Neural progenitor cell (in vitro differentiated cells): ENCODE data around the gene SEL1L3. TPM values are rescaled to one million over a fixed set of nuclear protein-coding genes. Genes with fewer than 3 reads are reported as not detected.

Experiments used
- DNase-seq: peaks from one replicate; pipeline ENCODE4 v3.0.0-alpha.2; 2016; ENCODE audit warnings: low spot score
- H2AFZ ChIP-seq: fragments of 200-600 bp; sonication (generic); replicated peaks from 2 replicates; pipeline ENCODE4 v1.6.1; 2016; ENCODE audit warnings: antibody characterized with exemption
- H3F3A ChIP-seq: fragments of 200-600 bp; sonication (generic); 2 replicates; pipeline ENCODE4 v1.6.1; 2016; ENCODE audit warnings: antibody characterized with exemption, low read depth
- H3K27ac ChIP-seq: fragments of 200-600 bp; sonication (generic); 2 replicates; pipeline ENCODE4 v1.5.1; 2016; ENCODE audit warnings: mild to moderate bottlenecking
- H3K27me3 ChIP-seq: fragments of 200-600 bp; sonication (generic); 2 replicates; pipeline ENCODE4 v1.6.1; 2016; ENCODE audit warnings: mild to moderate bottlenecking, moderate library complexity
- H3K36me3 ChIP-seq: fragments of 200-600 bp; sonication (generic); 2 replicates; pipeline ENCODE4 v1.5.1; 2016
- H3K4me1 ChIP-seq: fragments of 200-600 bp; sonication (generic); 2 replicates; pipeline ENCODE4 v1.6.1; 2016; ENCODE audit warnings: mixed run types
- H3K4me2 ChIP-seq: fragments of 200-600 bp; sonication (generic); 2 replicates; pipeline ENCODE4 v1.6.1; 2016
- H3K4me3 ChIP-seq: fragments of 200-600 bp; sonication (generic); 2 replicates; pipeline ENCODE4 v1.5.1; 2016
- H3K79me2 ChIP-seq: fragments of 200-600 bp; sonication (generic); 2 replicates; pipeline ENCODE4 v1.6.1; 2016; ENCODE audit warnings: low read depth
- H3K9ac ChIP-seq: fragments of 200-600 bp; sonication (generic); 2 replicates; pipeline ENCODE4 v1.6.1; 2016
- H3K9me3 ChIP-seq: fragments of 200-600 bp; sonication (generic); 2 replicates; pipeline ENCODE4 v1.5.1; 2016; ENCODE audit warnings: low read depth
- H4K20me1 ChIP-seq: fragments of 200-600 bp; sonication (generic); 2 replicates; pipeline ENCODE4 v1.6.1; 2016; ENCODE audit warnings: low read depth
- H3K27ac Mint-ChIP-seq: 3 replicates; pipeline ENCODE4 v1.8.0; 2021; ENCODE audit warnings: mixed read lengths
- H3K27me3 Mint-ChIP-seq: 2 replicates; pipeline ENCODE4 v1.8.0; 2022; ENCODE audit warnings: low read depth, mild to moderate bottlenecking, inconsistent platforms, moderate library complexity, mixed read lengths; ENCODE audit not compliant: insufficient read depth
- H3K36me3 Mint-ChIP-seq: 3 replicates; pipeline ENCODE4 v1.8.0; 2021; ENCODE audit warnings: mixed read lengths
- H3K4me1 Mint-ChIP-seq: 3 replicates; pipeline ENCODE4 v1.8.0; 2021; ENCODE audit warnings: mixed read lengths
- H3K4me3 Mint-ChIP-seq: 3 replicates; pipeline ENCODE4 v1.8.0; 2021; ENCODE audit warnings: mild to moderate bottlenecking, moderate library complexity, mixed read lengths
- H3K9me3 Mint-ChIP-seq: 3 replicates; pipeline ENCODE4 v1.8.0; 2020; ENCODE audit warnings: mixed read lengths
- EZH2 ChIP-seq: fragments of 200-600 bp; sonication (generic); IDR thresholded peaks from 2 replicates; pipeline ENCODE4 v1.6.1; 2017; ENCODE audit warnings: antibody characterized with exemption, mild to moderate bottlenecking, moderate library complexity
- EZH2phosphoT487 ChIP-seq: fragments of 200-600 bp; sonication (generic); IDR thresholded peaks from 2 replicates; pipeline ENCODE4 v1.6.1; 2017; ENCODE audit warnings: antibody characterized with exemption
- total RNA-seq: library from RNA; depleted of rRNA; stranded (reverse); fragments of >200 nt; gene quantifications from 2 replicates; pipeline ENCODE4 v1.2.3, GENCODE V29; 2015; ENCODE audit warnings: low replicate concordance
- TF ChIP-seq, protein P1 (sequence below): fragments of 200-600 bp; sonication (generic); IDR thresholded peaks from 2 replicates; pipeline ENCODE4 v1.5.1; 2017; ENCODE audit warnings: antibody characterized with exemption, mild to moderate bottlenecking

SEL1L3 gene
- total RNA-seq, 1 donor from 2014 or later, result 87.2 TPM

DNA sequence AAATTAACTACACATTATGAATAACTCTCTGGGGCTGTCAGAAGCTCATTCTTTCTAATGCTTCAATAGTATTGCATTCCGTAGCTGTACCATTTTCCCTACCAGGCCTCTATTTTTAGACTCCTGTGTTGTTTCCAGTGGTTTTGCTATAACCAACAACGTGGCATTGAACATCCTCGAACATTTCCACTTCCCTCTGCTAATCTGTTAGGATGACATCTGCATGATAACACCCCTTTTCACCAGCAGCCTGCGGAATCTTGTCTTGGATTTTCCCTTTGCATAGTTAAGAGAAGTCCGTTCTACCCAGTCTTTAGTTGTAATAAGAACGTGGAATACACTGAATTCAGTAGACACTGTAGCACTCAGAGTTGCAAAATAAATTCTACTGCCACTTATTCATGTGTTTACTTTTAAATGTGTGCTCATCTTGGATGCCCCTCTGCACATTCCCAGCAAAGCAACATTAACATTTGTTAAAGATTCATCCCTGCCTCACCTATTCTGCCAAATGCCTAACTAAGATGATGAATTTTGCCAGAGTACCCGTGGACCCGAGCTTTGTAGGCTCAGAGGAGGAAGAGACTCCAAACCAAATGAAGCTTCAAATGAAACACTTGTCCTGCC, 55.6 kb downstream of the SEL1L3 start:
- H3K9ac ChIP-seq, result no peak overlapping the region
- no peak for DNase-seq
- Mint-ChIP-seq H3K4me3 (no peak overlapping the region), H3K27ac (no peak overlapping the region), H3K36me3 (peaks cover 4% of the 10 kb centered on the region), H3K9me3 (no peaks in the 10 kb centered on the region), H3K27me3 (peaks cover 4% of the 10 kb centered on the region), H3K4me1 (no peaks in the 10 kb centered on the region)
- no peak overlapping the region for H3K27ac ChIP-seq
- no peaks in the 10 kb centered on the region for H3K9me3 ChIP-seq
- no peak overlapping the region for H3K4me3 ChIP-seq
- H3K27me3 ChIP-seq, result no peaks in the 10 kb centered on the region
- no peaks in the 10 kb centered on the region for H4K20me1 ChIP-seq
- no peaks in the 10 kb centered on the region for H3K36me3 ChIP-seq
- peaks cover 7% of the 10 kb centered on the region for H3F3A ChIP-seq
- H2AFZ ChIP-seq, result no peak overlapping the region
- no peaks in the 10 kb centered on the region for H3K79me2 ChIP-seq
- H3K4me2 ChIP-seq, result peak overlapping the region; percentile 19
- TF ChIP-seq EZH2phosphoT487 (no peak), EZH2 (no peak)
- TF ChIP-seq, protein P1, sequence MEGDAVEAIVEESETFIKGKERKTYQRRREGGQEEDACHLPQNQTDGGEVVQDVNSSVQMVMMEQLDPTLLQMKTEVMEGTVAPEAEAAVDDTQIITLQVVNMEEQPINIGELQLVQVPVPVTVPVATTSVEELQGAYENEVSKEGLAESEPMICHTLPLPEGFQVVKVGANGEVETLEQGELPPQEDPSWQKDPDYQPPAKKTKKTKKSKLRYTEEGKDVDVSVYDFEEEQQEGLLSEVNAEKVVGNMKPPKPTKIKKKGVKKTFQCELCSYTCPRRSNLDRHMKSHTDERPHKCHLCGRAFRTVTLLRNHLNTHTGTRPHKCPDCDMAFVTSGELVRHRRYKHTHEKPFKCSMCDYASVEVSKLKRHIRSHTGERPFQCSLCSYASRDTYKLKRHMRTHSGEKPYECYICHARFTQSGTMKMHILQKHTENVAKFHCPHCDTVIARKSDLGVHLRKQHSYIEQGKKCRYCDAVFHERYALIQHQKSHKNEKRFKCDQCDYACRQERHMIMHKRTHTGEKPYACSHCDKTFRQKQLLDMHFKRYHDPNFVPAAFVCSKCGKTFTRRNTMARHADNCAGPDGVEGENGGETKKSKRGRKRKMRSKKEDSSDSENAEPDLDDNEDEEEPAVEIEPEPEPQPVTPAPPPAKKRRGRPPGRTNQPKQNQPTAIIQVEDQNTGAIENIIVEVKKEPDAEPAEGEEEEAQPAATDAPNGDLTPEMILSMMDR, result no peak
- H3K4me1 ChIP-seq, result peaks cover 14% of the 10 kb centered on the region

DNA sequence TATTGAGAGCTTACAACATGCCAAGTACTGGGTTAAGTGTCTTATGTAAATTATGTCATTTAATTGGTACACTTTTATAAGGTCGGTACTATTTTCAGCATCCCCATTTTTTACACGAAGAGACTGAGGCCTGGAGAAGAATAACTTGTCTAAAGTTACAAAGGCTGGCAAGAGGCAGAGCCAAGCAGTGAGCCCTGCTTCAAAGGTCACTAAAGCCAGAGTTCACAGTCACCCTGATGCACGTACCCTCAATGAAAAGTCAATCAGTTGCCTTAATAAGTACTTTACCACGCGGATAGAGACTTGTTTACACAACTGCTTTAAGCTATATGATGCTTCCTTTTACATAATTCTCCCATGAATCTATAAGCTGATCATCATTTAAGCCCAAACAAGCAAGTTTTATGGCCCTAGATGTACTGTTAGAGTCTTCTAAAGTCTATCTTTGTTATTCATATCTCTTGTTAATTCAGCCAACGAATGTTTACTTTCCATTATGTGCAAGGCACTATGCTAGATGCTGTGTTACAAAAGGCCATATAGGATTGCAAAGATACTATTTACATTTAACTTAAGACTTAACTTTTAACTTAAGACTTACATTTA, 57.4 kb downstream of the SEL1L3 start:
- Histone ChIP-seq H3K4me2 (no peak overlapping the region), H3K4me1 (peaks cover 14% of the 10 kb centered on the region), H3K9me3 (no peaks in the 10 kb centered on the region), H3K79me2 (no peaks in the 10 kb centered on the region), H3K27ac (no peak overlapping the region), H3K36me3 (no peaks in the 10 kb centered on the region), H3K27me3 (no peaks in the 10 kb centered on the region), H4K20me1 (no peaks in the 10 kb centered on the region), H3K9ac (no peak overlapping the region), H3F3A (peaks cover 7% of the 10 kb centered on the region), H2AFZ (no peak overlapping the region), H3K4me3 (no peak overlapping the region)
- DNase-seq, result no peak
- Mint-ChIP-seq H3K27ac (no peak overlapping the region), H3K4me1 (no peaks in the 10 kb centered on the region), H3K4me3 (no peak overlapping the region), H3K36me3 (peaks cover 12% of the 10 kb centered on the region), H3K9me3 (no peaks in the 10 kb centered on the region), H3K27me3 (peaks cover 4% of the 10 kb centered on the region)
- TF ChIP-seq EZH2 (no peak), EZH2phosphoT487 (no peak)
- TF ChIP-seq, protein P1, result no peak

DNA sequence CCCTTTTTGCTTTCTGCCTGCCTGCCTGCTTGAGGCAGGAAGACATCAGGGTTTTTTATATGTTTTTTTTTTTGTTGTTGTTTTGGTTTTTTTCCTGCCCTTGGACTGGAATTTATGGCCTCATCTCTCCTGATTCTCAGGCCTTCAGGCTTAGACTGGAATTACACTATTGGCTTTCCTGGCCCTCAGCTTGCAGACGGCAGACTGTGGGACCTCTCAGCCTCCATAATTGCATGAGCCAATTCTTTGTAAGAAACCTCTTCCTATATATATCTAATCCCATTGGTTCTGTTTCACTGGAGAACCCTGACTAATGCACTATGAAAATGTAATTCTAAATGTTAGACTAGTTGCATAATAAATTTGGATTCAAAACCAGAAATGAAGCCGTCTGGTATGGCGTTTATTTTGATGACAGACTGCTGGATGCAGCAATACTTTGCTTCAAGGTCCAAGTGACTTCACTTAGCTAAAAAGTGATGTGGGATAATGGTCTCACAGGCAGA, 59.0 kb downstream of the SEL1L3 start:
- H3K27me3 Mint-ChIP-seq, result peaks cover 4% of the 10 kb centered on the region
- no peak overlapping the region for H3K27ac Mint-ChIP-seq
- Histone ChIP-seq H3K27me3 (no peaks in the 10 kb centered on the region), H3K27ac (no peak overlapping the region), H2AFZ (no peak overlapping the region), H3F3A (peaks cover 7% of the 10 kb centered on the region), H4K20me1 (no peaks in the 10 kb centered on the region), H3K79me2 (no peaks in the 10 kb centered on the region), H3K36me3 (no peaks in the 10 kb centered on the region), H3K9ac (no peak overlapping the region), H3K4me3 (no peak overlapping the region), H3K4me1 (peaks cover 14% of the 10 kb centered on the region), H3K9me3 (no peaks in the 10 kb centered on the region), H3K4me2 (no peak overlapping the region)
- H3K9me3 Mint-ChIP-seq, result no peaks in the 10 kb centered on the region
- DNase-seq, result no peak
- TF ChIP-seq, protein P1, result no peak
- TF ChIP-seq EZH2phosphoT487 (no peak), EZH2 (no peak)
- no peak overlapping the region for H3K4me3 Mint-ChIP-seq
- H3K36me3 Mint-ChIP-seq, result peaks cover 16% of the 10 kb centered on the region
- H3K4me1 Mint-ChIP-seq, result no peaks in the 10 kb centered on the region
